Vagina (tissue), 2 donors: Measurements from ENCODE around the gene MAPKAPK5. TPM values are rescaled to one million over a fixed set of nuclear protein-coding genes. Genes with fewer than 3 reads are reported as not detected.
A peak's percentile ranks its signal among the peaks of the same experiment; 100 is the strongest.

Source experiments
- DNase-seq, 2 donors: peaks; one replicate each; pipeline ENCODE4 v3.0.0-alpha.2; 2017; ENCODE audit errors: extremely low spot score in 2 of 2
- H3K27ac ChIP-seq: fragments of 200-600 bp; sonication (generic); one replicate; pipeline ENCODE4 v1.5.1; 2019
- H3K27me3 ChIP-seq: fragments of 200-600 bp; sonication (generic); one replicate; pipeline ENCODE4 v1.5.1; 2019
- H3K36me3 ChIP-seq, 2 donors: fragments of 200-600 bp; sonication (generic); one replicate each; pipeline ENCODE4 v1.5.1; 2017 to 2019
- H3K4me1 ChIP-seq: fragments of 200-600 bp; sonication (generic); one replicate; pipeline ENCODE4 v1.5.1; 2019
- H3K4me3 ChIP-seq, 2 donors: fragments of 200-600 bp; sonication (generic); 1 replicate in 1 of 2; 2 replicates in 1 of 2; pipeline ENCODE4 v1.5.1; 2016 to 2019
- H3K9me3 ChIP-seq: fragments of 200-600 bp; sonication (generic); one replicate; pipeline ENCODE4 v1.5.1; 2019
- CTCF ChIP-seq, 3 experiments: fragments of 450-650 bp in 2 of 3; fragments of 200-600 bp in 1 of 3; sonication (generic) in 1 of 3; IDR thresholded peaks; one replicate each; pipeline ENCODE4 v1.5.1; 2017 to 2019; ENCODE audit warnings: antibody characterized with exemption in 3 of 3, mild to moderate bottlenecking in 2 of 3, moderate library complexity in 2 of 3
- POLR2A ChIP-seq, 2 donors: fragments of 450-650 bp; IDR thresholded peaks; one replicate each; pipeline ENCODE4 v1.6.1; 2017; ENCODE audit warnings: antibody characterized with exemption in 2 of 2, mild to moderate bottlenecking in 2 of 2, moderate library complexity in 2 of 2
- POLR2AphosphoS5 ChIP-seq, 2 donors: sonication (generic); formaldehyde crosslinking; IDR thresholded peaks; one replicate each; pipeline ENCODE4 v1.9.0; 2017; ENCODE audit warnings: antibody characterized with exemption in 2 of 2, mild to moderate bottlenecking in 2 of 2, low read depth in 1 of 2; ENCODE audit not compliant: insufficient read depth in 1 of 2
- intact Hi-C: fragments of 100-400 bp; cut with DNase I; formaldehyde crosslinking; loops from one replicate; pipeline ENCODE4 v1.15.1; 2023
- total RNA-seq: library from RNA; depleted of rRNA; stranded (reverse); fragments of >200 nt; gene quantifications from one replicate; pipeline ENCODE4 v1.2.3, GENCODE V29; 2016

Gene MAPKAPK5
- total RNA-seq, 1 donor from 2014 or later, result 35.1 TPM

GRCh38 chr12:111841236-111841749 is 735 bp upstream of the MAPKAPK5 start:
- Histone ChIP-seq H3K27ac (peak overlapping the region; percentile 83), H3K36me3 (peaks cover 0 to 11% of the 10 kb centered on the region in 2 donors), H3K27me3 (no peaks in the 10 kb centered on the region), H3K9me3 (no peaks in the 10 kb centered on the region), H3K4me1 (peaks cover 46% of the 10 kb centered on the region), H3K4me3 (peak overlapping the region; percentile 86 to 93)
- DNase-seq, result no peak
- TF ChIP-seq POLR2AphosphoS5 (IDR thresholded peaks at IDR 0.05; ENCODE audit: insufficient read depth in 1 of 2, low read depth in 1 of 2) (no peak), POLR2A (IDR thresholded peaks at IDR 0.05) (no peak), CTCF (IDR thresholded peaks at IDR 0.05) (no peak)
- intact Hi-C loops, result loop anchor here (10.0 kb wide), 1 partner anchor 956 kb away; no protein-coding TSS in a partner anchor

- Histone ChIP-seq H3K27me3 (no peaks in the 10 kb centered on the region), H3K27ac (peak overlapping the region; percentile 83), H3K4me3 (peak overlapping the region; percentile 86 to 93), H3K9me3 (no peaks in the 10 kb centered on the region), H3K36me3 (peaks cover 0 to 11% of the 10 kb centered on the region in 2 donors), H3K4me1 (peaks cover 46% of the 10 kb centered on the region)
- intact Hi-C loops, result loop anchor here (10.0 kb wide), 1 partner anchor 958 kb away; no protein-coding TSS in a partner anchor
- TF ChIP-seq POLR2A (IDR thresholded peaks at IDR 0.05) (no peak), POLR2AphosphoS5 (IDR thresholded peaks at IDR 0.05; ENCODE audit: insufficient read depth in 1 of 2, low read depth in 1 of 2) (no peak), CTCF (IDR thresholded peaks at IDR 0.05) (no peak)
- DNase-seq, result no peak
These were observed 748 bp downstream of the MAPKAPK5 start for GRCh38 chr12:111842556-111843396.

GRCh38 chr12:111846016-111846415 is 4.0 kb downstream of the MAPKAPK5 start:
- peaks cover 0 to 12% of the 10 kb centered on the region in 2 donors for H3K36me3 ChIP-seq
- H3K4me3 ChIP-seq, result no peak overlapping the region
- no peak for DNase-seq
- H3K27me3 ChIP-seq, result no peaks in the 10 kb centered on the region
- intact Hi-C loops, result loop anchor here (10.0 kb wide), 1 partner anchor 961 kb away; no protein-coding TSS in a partner anchor
- no peak for TF ChIP-seq CTCF (IDR thresholded peaks at IDR 0.05)
- TF ChIP-seq POLR2AphosphoS5 (IDR thresholded peaks at IDR 0.05; ENCODE audit: insufficient read depth in 1 of 2, low read depth in 1 of 2), result no peak
- TF ChIP-seq POLR2A (IDR thresholded peaks at IDR 0.05), result no peak
- no peak overlapping the region for H3K27ac ChIP-seq
- H3K9me3 ChIP-seq, result no peaks in the 10 kb centered on the region
- H3K4me1 ChIP-seq, result peaks cover 32% of the 10 kb centered on the region

- H3K27ac ChIP-seq, result no peak overlapping the region
- no peak for DNase-seq
- no peak overlapping the region for H3K4me3 ChIP-seq
- no peaks in the 10 kb centered on the region for H3K4me1 ChIP-seq
- no peaks in the 10 kb centered on the region for H3K9me3 ChIP-seq
- intact Hi-C loops, result no loop called here
- no peaks in the 10 kb centered on the region for H3K27me3 ChIP-seq
- TF ChIP-seq POLR2A (IDR thresholded peaks at IDR 0.05) (no peak), CTCF (IDR thresholded peaks at IDR 0.05) (no peak), POLR2AphosphoS5 (IDR thresholded peaks at IDR 0.05; ENCODE audit: insufficient read depth in 1 of 2, low read depth in 1 of 2) (no peak)
- H3K36me3 ChIP-seq, result peaks cover 0 to 16% of the 10 kb centered on the region in 2 donors
These were observed 8.5 kb downstream of the MAPKAPK5 start for GRCh38 chr12:111850526-111850925.

GRCh38 chr12:111858186-111858585 is 16.2 kb downstream of the MAPKAPK5 start:
- no peak for TF ChIP-seq POLR2AphosphoS5 (IDR thresholded peaks at IDR 0.05; ENCODE audit: insufficient read depth in 1 of 2, low read depth in 1 of 2)
- TF ChIP-seq CTCF (IDR thresholded peaks at IDR 0.05), result no peak
- TF ChIP-seq POLR2A (IDR thresholded peaks at IDR 0.05), result no peak
- Histone ChIP-seq H3K9me3 (no peaks in the 10 kb centered on the region), H3K27ac (no peak overlapping the region), H3K36me3 (no peaks in the 10 kb centered on the region), H3K4me1 (no peaks in the 10 kb centered on the region), H3K27me3 (no peaks in the 10 kb centered on the region), H3K4me3 (no peak overlapping the region)
- intact Hi-C loops, result no loop called here
- no peak for DNase-seq
